Spleen (tissue), 11 donors: ENCODE measurements around the gene GDE1. TPM values are rescaled to one million over a fixed set of nuclear protein-coding genes. Genes with fewer than 3 reads are reported as not detected.

ENCODE experiments used
- DNase-seq: peaks from one replicate; pipeline ENCODE4 v3.0.0-alpha.2; 2020
- H3K27ac ChIP-seq, 8 donors: fragments of 200-600 bp; sonication (generic) in 7 of 8; 1 replicate in 4 of 8; 2 replicates in 4 of 8; pipeline versions ENCODE4 v1.5.0 to v1.8.0; 2016 to 2021; ENCODE audit warnings: inconsistent platforms in 4 of 8, mild to moderate bottlenecking in 4 of 8, moderate library complexity in 1 of 8
- H3K27me3 ChIP-seq, 7 donors: fragments of 200-600 bp; sonication (generic) in 6 of 7; replicated peaks in 1 of 7; 1 replicate in 4 of 7; 2 replicates in 3 of 7; pipeline versions ENCODE4 v1.5.0 to v1.8.0; 2016 to 2021; ENCODE audit warnings: inconsistent platforms in 3 of 7, mild to moderate bottlenecking in 1 of 7
- H3K36me3 ChIP-seq, 6 donors: fragments of 200-600 bp; sonication (generic) in 5 of 6; 1 replicate in 4 of 6; 2 replicates in 2 of 6; pipeline versions ENCODE4 v1.5.0 to v1.8.0; 2016 to 2021; ENCODE audit warnings: inconsistent platforms in 2 of 6
- H3K4me1 ChIP-seq, 6 donors: fragments of 200-600 bp; sonication (generic) in 5 of 6; 1 replicate in 3 of 6; 2 replicates in 3 of 6; pipeline versions ENCODE4 v1.5.0 to v1.8.0; 2016 to 2021; ENCODE audit warnings: inconsistent platforms in 3 of 6
- H3K4me3 ChIP-seq, 8 donors: fragments of 200-600 bp; sonication (generic) in 7 of 8; 1 replicate in 4 of 8; 2 replicates in 4 of 8; pipeline versions ENCODE4 v1.5.0 to v1.8.0; 2016 to 2021; ENCODE audit warnings: inconsistent platforms in 4 of 8, mild to moderate bottlenecking in 4 of 8, moderate library complexity in 2 of 8
- H3K9me3 ChIP-seq, 8 donors: fragments of 200-600 bp; sonication (generic) in 7 of 8; 1 replicate in 4 of 8; 2 replicates in 4 of 8; pipeline versions ENCODE4 v1.5.0 to v1.8.0; 2016 to 2021; ENCODE audit warnings: inconsistent platforms in 4 of 8
- POLR2A ChIP-seq, 3 donors: fragments of 450-650 bp; IDR thresholded peaks; one replicate each; pipeline ENCODE4 v1.5.1; 2017; ENCODE audit warnings: antibody characterized with exemption in 3 of 3, mild to moderate bottlenecking in 1 of 3
- POLR2AphosphoS5 ChIP-seq, 3 donors: sonication (generic); formaldehyde crosslinking; IDR thresholded peaks; one replicate each; pipeline ENCODE4 v1.5.1; 2017; ENCODE audit warnings: antibody characterized with exemption in 3 of 3
- WGBS, 5 donors: extraction: QIAGEN DNeasy Blood & Tissue Kit in 3 of 5; methylation state at CpG; one replicate each; pipeline versions ENCODE4 v1.1.5 to v1.1.7; 2013 to 2018; 5-methylcytosine and 5-hydroxymethylcytosine counted together
- intact Hi-C: fragments of 100-400 bp; cut with DNase I; formaldehyde crosslinking; loops from one replicate; pipeline ENCODE4 v1.15.0; 2023; ENCODE audit warnings: low total_unique reads
- polyA plus RNA-seq, 3 donors: library from polyadenylated mRNA; stranded (reverse); fragments of 200-250 nt; gene quantifications; one replicate each; pipeline ENCODE4 v1.2.1, GENCODE V29; 2013
- total RNA-seq, 7 donors: library from RNA; depleted of rRNA in 3 of 7; stranded (reverse); fragments of >200 nt in 3 of 7; fragmentation: NEBNext Ultra II Directional in 4 of 7; extraction: Animal tissue kit (Norgen Biotek cat#: 25700) in 4 of 7; gene quantifications; one replicate each; pipeline versions ENCODE4 v1.1.0 to v1.2.1, GENCODE V29; 2016 to 2021
- TF ChIP-seq, protein P1 (sequence below), 11 experiments: fragments of 200-600 bp in 7 of 11; fragments of 450-650 bp in 4 of 11; sonication (generic) in 4 of 11; IDR thresholded peaks in 8 of 11; conservative IDR thresholded peaks in 3 of 11; 1 replicate in 7 of 11; 2 replicates in 4 of 11; pipeline versions ENCODE4 v1.4.0 to v1.8.0; 2016 to 2021; ENCODE audit warnings: antibody characterized with exemption in 11 of 11, inconsistent platforms in 4 of 11, mild to moderate bottlenecking in 1 of 11
- donor health status: healthy with polysubstance abuse.
- donor health status: DM: no; HTN: no; CAD: no; lungs with moderate emphysema.
- donor health status: DM: no; HTN: no; CAD: no.
- donor health status: Bipolar disorder and iron deficiency.
- donor health status: healthy.
- donor health status: DM: no; HTN: no; CAD: no.
- donor health status: DM: yes; HTN: yes; CAD: no.

Gene GDE1
- total and polyA plus RNA-seq, 10 donors: 13.5 to 40.5 (median 28.4) TPM

DNA sequence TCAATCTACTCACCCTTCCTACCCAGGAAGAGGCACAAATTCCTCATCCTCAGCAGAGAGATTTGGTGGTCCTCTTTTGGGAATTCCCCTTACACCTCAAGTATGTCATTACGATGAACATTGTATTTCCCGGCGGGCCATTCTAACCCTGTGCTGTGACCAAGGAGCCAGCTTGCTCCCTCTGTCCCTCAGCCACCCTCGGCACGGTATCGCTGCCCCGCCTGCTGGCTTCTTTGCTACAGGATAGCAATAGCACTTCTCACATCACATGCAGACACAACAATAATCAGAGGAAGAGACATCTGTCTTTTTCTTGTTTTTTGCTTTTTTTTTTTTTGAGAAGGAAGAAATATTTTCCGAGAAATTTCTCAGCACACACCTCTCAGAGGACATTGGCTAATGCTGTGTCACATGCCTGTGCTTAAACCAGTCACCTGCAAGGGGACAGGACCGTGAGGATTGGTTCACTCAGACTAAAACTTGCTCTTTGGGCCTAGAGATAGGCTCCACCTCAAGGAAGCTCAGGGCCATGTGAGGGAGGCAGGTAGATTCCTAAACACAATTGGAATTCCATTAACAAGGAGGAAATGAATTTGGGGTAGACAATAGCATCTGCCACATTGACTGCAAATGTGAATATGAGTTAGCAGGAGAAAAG lies 63.0 kb downstream of the GDE1 start:
- intact Hi-C loops: no loop called here
- Histone ChIP-seq H3K4me1 (no peaks in the 10 kb centered on the region), H3K27me3 (no peaks in the 10 kb centered on the region), H3K36me3 (no peaks in the 10 kb centered on the region), H3K27ac (no peak overlapping the region), H3K4me3 (no peak overlapping the region), H3K9me3 (no peaks in the 10 kb centered on the region)
- DNase-seq: no peak
- TF ChIP-seq POLR2A (IDR thresholded peaks at IDR 0.05) (no peak), POLR2AphosphoS5 (IDR thresholded peaks at IDR 0.05) (no peak)
- TF ChIP-seq, protein P1, sequence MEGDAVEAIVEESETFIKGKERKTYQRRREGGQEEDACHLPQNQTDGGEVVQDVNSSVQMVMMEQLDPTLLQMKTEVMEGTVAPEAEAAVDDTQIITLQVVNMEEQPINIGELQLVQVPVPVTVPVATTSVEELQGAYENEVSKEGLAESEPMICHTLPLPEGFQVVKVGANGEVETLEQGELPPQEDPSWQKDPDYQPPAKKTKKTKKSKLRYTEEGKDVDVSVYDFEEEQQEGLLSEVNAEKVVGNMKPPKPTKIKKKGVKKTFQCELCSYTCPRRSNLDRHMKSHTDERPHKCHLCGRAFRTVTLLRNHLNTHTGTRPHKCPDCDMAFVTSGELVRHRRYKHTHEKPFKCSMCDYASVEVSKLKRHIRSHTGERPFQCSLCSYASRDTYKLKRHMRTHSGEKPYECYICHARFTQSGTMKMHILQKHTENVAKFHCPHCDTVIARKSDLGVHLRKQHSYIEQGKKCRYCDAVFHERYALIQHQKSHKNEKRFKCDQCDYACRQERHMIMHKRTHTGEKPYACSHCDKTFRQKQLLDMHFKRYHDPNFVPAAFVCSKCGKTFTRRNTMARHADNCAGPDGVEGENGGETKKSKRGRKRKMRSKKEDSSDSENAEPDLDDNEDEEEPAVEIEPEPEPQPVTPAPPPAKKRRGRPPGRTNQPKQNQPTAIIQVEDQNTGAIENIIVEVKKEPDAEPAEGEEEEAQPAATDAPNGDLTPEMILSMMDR (IDR thresholded peaks at IDR 0.05 in 8 of 11, conservative IDR thresholded peaks at IDR 0.05 in 3 of 11): no peak
- WGBS, 5 donors: 79 to 93% (median 88%) methylated on average over 9 of the region's 9 CpGs

Other genes with a start within 250 kb of the GDE1 start
- not detected for gene CLEC19A, start 236.4 kb downstream of the GDE1 start, total RNA-seq
- gene CLEC19A, start 236.4 kb downstream of the GDE1 start, polyA plus RNA-seq: not detected
- gene TMC5, start 104.2 kb downstream of the GDE1 start, total RNA-seq: under 1 TPM in 4 of 7 donors, not detected in 3; 0.06 to 0.30 (median 0.25) TPM
- under 1 TPM in 2 of 3 donors, not detected in 1; 0.05 to 0.10 TPM for gene TMC5, start 104.2 kb downstream of the GDE1 start, polyA plus RNA-seq
- gene CCP110, start 1.8 kb upstream of the GDE1 start, total RNA-seq: 10 to 100 TPM; 13.3 to 24.9 (median 15.9) TPM
- gene CCP110, start 1.8 kb upstream of the GDE1 start, polyA plus RNA-seq: 1 to 10 TPM; 2.8 to 5.3 (median 4.1) TPM
- gene VPS35L, start 33.6 kb upstream of the GDE1 start, total RNA-seq: 10 to 100 TPM; 45.9 to 76.1 (median 67.2) TPM
- gene VPS35L, start 33.6 kb upstream of the GDE1 start, polyA plus RNA-seq: 10 to 100 TPM; 22.9 to 42.9 (median 24.7) TPM
- gene KNOP1, start 196.1 kb upstream of the GDE1 start, total RNA-seq: 10 to 100 TPM in 4 of 7 donors, 1 to 10 TPM in 3; 8.1 to 13.7 (median 10.4) TPM
- 10 to 100 TPM in 1 of 3 donors, 1 to 10 TPM in 2; 7.1 to 10.7 (median 7.4) TPM for gene KNOP1, start 196.1 kb upstream of the GDE1 start, polyA plus RNA-seq
- gene IQCK, start 196.2 kb upstream of the GDE1 start, total RNA-seq: 10 to 100 TPM in 3 of 7 donors, 1 to 10 TPM in 4; 5.1 to 19.9 (median 8.3) TPM
- gene IQCK, start 196.2 kb upstream of the GDE1 start, polyA plus RNA-seq: 1 to 10 TPM; 3.6 to 4.7 (median 4.5) TPM